ENCODE measurements around the gene CLASRP.

DNA sequence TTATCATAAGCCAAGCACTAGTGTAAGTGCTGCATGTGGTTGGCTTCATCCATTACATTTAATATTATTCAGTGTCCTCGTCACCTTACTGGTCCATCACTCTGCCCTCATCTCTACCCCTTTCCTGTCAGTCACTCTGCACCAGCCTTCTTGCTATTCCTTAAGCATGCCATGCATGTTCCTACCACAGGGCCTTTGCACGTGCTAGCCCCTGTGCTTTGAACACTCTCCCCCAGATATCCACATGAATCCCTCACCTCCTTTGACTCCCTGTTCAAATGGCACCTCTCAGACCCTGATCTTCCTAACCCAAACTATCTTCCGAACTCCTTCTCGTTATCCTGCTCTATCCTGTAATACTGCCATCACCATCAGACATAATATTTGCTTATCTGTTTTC is 40.8 kb upstream of the CLASRP start:
- no peak for TF ChIP-seq POLR2A (IDR thresholded peaks at IDR 0.05)
- TF ChIP-seq POLR2AphosphoS5 (IDR thresholded peaks at IDR 0.05) = no peak
- TF ChIP-seq CTCF (IDR thresholded peaks at IDR 0.05) = no peak

Data from breast epithelium (tissue), 3 donors.